WI38 (cell line): ENCODE measurements around the gene ASCL2.

ENCODE experiments used
- H3K4me3 ChIP-seq: 2 replicates; pipeline ENCODE4 v1.5.1; 2011; ENCODE audit warnings: low read depth, mild to moderate bottlenecking, control low read depth, low read length
- TF ChIP-seq, protein P1 (sequence below): IDR thresholded peaks from 2 replicates; pipeline ENCODE4 v1.5.1; 2012; ENCODE audit warnings: low read depth, mild to moderate bottlenecking, control low read depth, low read length

ASCL2 gene

DNA sequence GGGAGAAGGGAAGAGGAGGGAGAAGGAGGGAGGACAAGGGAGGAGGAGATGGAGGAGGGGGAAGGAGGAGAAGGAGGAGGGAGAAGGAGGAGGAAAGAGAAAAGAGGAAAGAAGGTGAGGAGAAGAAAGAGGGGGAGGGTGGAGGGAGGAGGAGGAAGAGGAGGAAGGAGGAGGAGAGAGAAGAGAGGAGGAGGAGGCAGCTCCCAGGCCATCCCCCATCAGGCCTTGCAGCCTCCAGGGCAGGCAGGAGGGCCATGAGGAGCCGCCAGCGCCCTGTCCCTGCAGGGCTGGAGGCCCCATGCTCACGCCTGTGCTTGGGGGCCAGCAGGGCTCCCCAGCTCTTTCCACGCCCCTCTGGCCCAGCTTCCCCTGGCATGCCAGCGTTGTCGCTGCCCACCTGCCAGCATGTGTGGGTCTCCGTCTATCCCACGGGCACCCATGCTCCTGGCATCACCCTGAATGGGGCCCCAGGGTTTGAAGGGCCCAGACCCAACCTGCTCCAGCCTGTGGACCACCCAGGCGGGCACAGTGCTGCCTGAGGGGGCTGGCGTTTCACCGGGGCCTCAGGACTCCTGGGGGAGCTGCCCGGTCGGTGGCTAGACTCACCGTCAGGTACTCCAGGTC is 36.6 kb upstream of the ASCL2 start:
- TF ChIP-seq, protein P1, sequence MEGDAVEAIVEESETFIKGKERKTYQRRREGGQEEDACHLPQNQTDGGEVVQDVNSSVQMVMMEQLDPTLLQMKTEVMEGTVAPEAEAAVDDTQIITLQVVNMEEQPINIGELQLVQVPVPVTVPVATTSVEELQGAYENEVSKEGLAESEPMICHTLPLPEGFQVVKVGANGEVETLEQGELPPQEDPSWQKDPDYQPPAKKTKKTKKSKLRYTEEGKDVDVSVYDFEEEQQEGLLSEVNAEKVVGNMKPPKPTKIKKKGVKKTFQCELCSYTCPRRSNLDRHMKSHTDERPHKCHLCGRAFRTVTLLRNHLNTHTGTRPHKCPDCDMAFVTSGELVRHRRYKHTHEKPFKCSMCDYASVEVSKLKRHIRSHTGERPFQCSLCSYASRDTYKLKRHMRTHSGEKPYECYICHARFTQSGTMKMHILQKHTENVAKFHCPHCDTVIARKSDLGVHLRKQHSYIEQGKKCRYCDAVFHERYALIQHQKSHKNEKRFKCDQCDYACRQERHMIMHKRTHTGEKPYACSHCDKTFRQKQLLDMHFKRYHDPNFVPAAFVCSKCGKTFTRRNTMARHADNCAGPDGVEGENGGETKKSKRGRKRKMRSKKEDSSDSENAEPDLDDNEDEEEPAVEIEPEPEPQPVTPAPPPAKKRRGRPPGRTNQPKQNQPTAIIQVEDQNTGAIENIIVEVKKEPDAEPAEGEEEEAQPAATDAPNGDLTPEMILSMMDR: no peak
- no peak overlapping the region for H3K4me3 ChIP-seq

DNA sequence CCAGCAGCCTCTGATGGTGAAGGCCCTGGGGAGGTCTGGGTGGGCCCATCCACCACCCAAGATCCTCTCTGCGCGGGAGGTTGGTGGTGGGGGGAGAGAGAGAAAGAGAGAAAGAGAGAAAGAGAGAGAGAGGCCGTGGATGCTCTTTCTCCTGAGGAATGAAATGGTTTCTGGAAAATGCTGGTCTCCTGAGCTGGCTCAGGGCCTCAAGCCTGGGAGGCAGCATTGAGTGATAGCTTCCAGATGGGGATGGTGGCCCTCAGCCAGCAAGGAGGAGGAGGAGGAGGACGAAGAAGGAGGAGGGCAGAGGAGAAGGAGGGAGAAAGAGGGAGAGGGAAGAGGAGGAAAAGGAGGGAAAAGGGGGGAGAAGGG is 36.0 kb upstream of the ASCL2 start:
- TF ChIP-seq, protein P1: no peak
- H3K4me3 ChIP-seq: peak overlapping the region; percentile 2

DNA sequence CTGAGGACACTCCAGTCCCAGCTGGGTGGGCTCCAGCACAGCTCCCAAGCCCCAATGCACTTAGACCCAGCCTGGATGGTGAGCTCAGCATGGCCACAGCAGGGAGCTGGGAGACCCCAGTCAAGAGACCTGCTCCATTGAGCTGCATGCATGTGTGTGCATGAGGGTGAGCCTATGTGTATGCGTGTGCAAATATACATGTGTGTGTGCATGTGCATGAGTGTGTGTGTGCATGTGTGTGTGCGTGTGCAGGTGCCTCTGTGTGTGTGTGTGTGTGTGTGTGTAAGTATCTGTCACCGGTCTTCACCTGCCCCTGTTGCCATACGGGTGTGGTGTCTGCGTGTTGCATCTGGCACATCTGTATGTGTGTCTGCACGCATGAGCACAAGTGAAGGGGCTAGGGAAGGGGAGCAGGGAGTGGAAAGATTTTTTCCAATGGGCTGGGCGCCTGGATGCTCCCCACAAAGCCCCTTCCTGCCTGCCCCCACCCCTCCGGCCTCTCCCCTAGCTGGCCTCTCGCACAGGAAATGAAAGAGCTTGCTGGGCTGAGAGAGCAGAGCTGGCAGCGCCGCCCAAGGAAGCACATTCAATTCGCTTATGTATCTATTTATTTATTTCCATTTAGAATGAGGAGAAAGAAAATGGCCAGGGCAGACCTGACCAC is 35.5 kb upstream of the ASCL2 start:
- peak overlapping the region; percentile 2 for H3K4me3 ChIP-seq
- TF ChIP-seq, protein P1: no peak

DNA sequence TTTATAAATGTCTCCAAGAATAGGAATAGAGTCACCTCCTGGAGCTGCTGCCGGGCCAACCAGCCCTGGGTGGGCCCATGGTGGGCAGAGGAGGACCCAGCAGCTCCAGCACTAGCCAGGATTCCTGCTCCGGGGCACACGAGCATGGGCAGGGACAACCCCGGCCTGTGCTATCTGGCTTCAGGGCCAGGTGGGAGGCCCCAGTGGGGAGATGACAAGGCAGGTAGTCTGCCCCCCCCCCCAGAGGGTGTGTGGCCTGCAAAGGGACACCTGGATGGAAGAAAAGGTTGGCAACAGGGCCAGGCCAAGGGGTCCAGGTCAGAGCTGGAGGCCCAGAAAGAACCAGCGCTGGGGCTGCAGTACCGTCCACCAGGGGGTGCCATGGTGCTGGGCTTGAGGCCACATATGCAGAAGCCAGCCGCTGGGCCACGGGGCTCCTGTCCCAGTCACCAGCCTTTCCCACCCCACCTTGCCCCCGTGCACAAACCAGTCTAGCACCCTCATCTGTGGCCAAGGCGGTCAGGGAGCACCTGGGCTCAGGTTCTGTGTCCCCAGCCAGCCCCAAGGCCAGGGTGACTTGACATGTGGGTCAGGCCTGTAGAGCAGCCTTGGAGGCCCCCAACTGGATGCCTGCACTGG is 34.9 kb upstream of the ASCL2 start:
- no peak overlapping the region for H3K4me3 ChIP-seq
- TF ChIP-seq, protein P1: peak; percentile 93

DNA sequence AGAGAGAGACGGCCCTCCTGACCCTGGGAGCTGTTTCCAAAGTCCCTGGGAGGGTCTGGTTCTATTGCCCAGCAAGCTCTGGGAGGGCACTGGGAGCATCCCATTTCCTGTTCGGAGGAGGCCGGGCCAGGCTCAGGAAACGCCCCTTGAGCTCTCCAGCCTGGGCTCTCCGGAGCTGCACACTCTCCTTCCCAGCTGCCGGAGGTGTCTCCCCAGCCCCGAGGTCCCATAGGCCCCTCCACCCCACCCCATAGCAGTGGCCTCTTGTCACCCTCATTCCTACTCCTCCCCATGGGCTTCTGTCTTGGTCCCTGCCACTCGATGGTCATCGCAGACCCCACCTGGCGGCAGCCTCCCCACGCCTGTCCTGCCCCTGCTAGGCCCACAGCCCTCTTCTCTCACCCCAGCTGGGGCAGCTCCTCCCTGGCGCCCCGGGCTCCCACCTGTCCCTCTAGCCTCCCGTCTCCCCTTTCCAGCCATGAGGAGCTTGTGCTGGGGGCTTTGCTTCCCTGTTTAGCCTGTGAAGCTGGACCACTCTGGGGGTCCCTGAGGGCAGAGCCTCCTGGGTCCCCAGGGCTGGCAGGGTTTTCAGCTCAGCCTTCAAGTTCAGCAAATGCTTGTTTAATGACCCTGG is 34.2 kb upstream of the ASCL2 start:
- TF ChIP-seq, protein P1: no peak
- no peak overlapping the region for H3K4me3 ChIP-seq

DNA sequence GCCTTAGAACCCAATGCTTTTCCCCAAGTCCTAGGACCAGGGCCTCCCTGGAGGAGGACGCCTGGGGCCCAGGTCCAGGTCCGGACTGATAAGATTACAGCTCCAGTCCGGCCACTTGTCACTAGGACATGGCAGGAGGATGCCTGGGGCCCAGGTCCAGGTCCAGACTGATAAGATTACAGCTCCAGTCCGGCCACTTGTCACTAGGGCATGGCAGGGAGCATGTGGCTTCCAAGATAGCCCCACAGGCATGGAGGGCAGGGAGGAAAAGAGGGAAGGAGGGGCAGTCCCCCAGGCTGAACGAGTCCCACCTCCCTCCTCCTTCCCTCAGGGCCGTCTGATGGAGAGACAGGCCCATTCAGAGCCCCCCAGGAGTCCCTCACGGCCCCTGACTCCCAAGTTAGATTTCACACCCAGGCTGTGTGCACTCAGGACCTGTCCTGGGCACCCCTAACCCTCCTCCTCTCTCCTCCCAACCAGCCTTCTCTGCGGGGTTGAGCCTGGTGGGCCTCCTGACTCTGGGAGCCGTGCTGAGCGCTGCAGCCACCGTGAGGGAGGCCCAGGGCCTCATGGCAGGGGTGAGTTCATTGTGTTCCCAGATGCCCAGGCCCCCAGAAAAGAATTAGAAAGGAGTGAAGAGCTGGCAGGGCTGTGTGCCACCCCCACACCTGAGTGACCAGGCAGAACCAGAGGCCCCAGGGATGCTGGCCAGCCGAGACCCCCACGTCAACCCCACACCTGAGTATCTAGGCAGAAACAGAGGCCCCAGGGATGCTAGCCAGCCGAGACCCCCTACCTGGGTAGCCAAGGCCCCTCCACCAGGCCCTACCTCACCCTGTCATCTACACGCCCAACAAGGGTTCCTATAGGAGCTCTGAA is 33.5 kb upstream of the ASCL2 start:
- TF ChIP-seq, protein P1: no peak
- no peak overlapping the region for H3K4me3 ChIP-seq
